HepG2 (cell line): ENCODE measurements around the gene TACC3. TPM values are rescaled to one million over a fixed set of nuclear protein-coding genes. Genes with fewer than 3 reads are reported as not detected.

ENCODE experiments used
- BHLHE40 ChIP-seq: IDR thresholded peaks from 2 replicates; pipeline ENCODE4 v1.6.1; 2011; ENCODE audit warnings: low read length, improper control_type of control experiment
- CREM ChIP-seq, 2 experiments: sonication (generic) in 1 of 2; formaldehyde crosslinking in 1 of 2; IDR thresholded peaks; 2 replicates each; pipeline versions ENCODE4 v1.4.0 to v1.6.1; 2016 to 2020; ENCODE audit warnings: antibody characterized with exemption in 1 of 2, mild to moderate bottlenecking in 1 of 2, missing genetic modification reagents in 1 of 2
- GATAD1 ChIP-seq: IDR thresholded peaks from 2 replicates; pipeline ENCODE4 v1.6.1; 2016; ENCODE audit warnings: missing genetic modification reagents, missing compliant biosample characterization
- KDM2A ChIP-seq: sonication (generic); formaldehyde crosslinking; IDR thresholded peaks from 2 replicates; pipeline ENCODE4 v1.4.0; 2020; ENCODE audit warnings: low read depth, missing genetic modification reagents, borderline replicate concordance
- LCORL ChIP-seq, 2 experiments: fragments of 450-650 bp in 1 of 2; sonication (generic) in 1 of 2; formaldehyde crosslinking in 1 of 2; IDR thresholded peaks; 2 replicates each; pipeline versions ENCODE4 v1.5.0 to v1.6.1; 2017 to 2020; ENCODE audit warnings: antibody characterized with exemption in 1 of 2, missing genetic modification reagents in 1 of 2
- MED1 ChIP-seq: sonication (generic); formaldehyde crosslinking; IDR thresholded peaks from 2 replicates; pipeline ENCODE4 v1.4.0; 2020; ENCODE audit warnings: missing genetic modification reagents
- MIXL1 ChIP-seq: IDR thresholded peaks from 2 replicates; pipeline ENCODE4 v1.6.1; 2016
- NR2F6 ChIP-seq, 2 experiments: IDR thresholded peaks; 2 replicates each; pipeline ENCODE4 v1.6.1; 2016; ENCODE audit warnings: antibody characterized with exemption in 1 of 2, mild to moderate bottlenecking in 1 of 2
- SAFB2 ChIP-seq: sonication (generic); formaldehyde crosslinking; IDR thresholded peaks from 2 replicates; pipeline ENCODE4 v1.5.1; 2020; ENCODE audit warnings: missing genetic modification reagents, low read depth, mild to moderate bottlenecking, borderline replicate concordance
- SP2 ChIP-seq: sonication (generic); formaldehyde crosslinking; IDR thresholded peaks from 2 replicates; pipeline ENCODE4 v1.5.1; 2020; ENCODE audit warnings: mild to moderate bottlenecking, missing genetic modification reagents
- TARDBP ChIP-seq: sonication (generic); formaldehyde crosslinking; IDR thresholded peaks from 2 replicates; pipeline ENCODE4 v1.8.0; 2022; ENCODE audit warnings: mild to moderate bottlenecking, missing genetic modification reagents
- THAP11 ChIP-seq: IDR thresholded peaks from 2 replicates; pipeline ENCODE4 v1.6.1; 2016; ENCODE audit warnings: missing biosample characterization, missing genetic modification reagents
- U2AF2 ChIP-seq: fragments of 200-400 bp; formaldehyde crosslinking; IDR thresholded peaks from 2 replicates; pipeline ENCODE4 v1.6.1; 2017; ENCODE audit warnings: low read depth, mild to moderate bottlenecking, low read length
- ZNF24 ChIP-seq: fragments of 450-650 bp; IDR thresholded peaks from 2 replicates; pipeline ENCODE4 v1.6.1; 2017; ENCODE audit warnings: antibody characterized with exemption, mild to moderate bottlenecking
- ZNF281 ChIP-seq: sonication (generic); formaldehyde crosslinking; IDR thresholded peaks from 2 replicates; pipeline ENCODE4 v1.4.0; 2020; ENCODE audit warnings: missing genetic modification reagents, borderline replicate concordance
- ZNF605 ChIP-seq: sonication (generic); formaldehyde crosslinking; IDR thresholded peaks from 2 replicates; pipeline ENCODE4 v1.8.0; 2022; ENCODE audit warnings: mild to moderate bottlenecking, missing genetic modification reagents
- ZNF75D ChIP-seq: sonication (generic); formaldehyde crosslinking; IDR thresholded peaks from 2 replicates; pipeline ENCODE4 v1.8.1; 2023; ENCODE audit warnings: missing genetic modification reagents, mild to moderate bottlenecking, borderline replicate concordance
- ZSCAN21 ChIP-seq: sonication (generic); formaldehyde crosslinking; IDR thresholded peaks from 2 replicates; pipeline ENCODE4 v1.8.0; 2022; ENCODE audit warnings: mild to moderate bottlenecking, missing genetic modification reagents, moderate library complexity, borderline replicate concordance
- polyA plus RNA-seq, 8 experiments: library from polyadenylated mRNA; depleted of rRNA in 3 of 8; stranded (reverse) in 7 of 8; unstranded in 1 of 8; fragments of >200 nt; fragmentation: Illumina TruSeq in 4 of 8; extraction: Trizol in 4 of 8; gene quantifications; 2 replicates each; pipeline versions ENCODE4 v1.2.1 to v1.2.3, GENCODE V29; 2011 to 2016; ENCODE audit warnings: low read depth in 4 of 8, missing spikeins in 1 of 8, mixed read lengths in 1 of 8; ENCODE audit not compliant: insufficient read depth in 1 of 8
- total RNA-seq, 5 experiments: library from RNA; depleted of rRNA; stranded (reverse); fragments of >200 nt; fragmentation: Illumina TruSeq; extraction: Trizol; gene quantifications; 2 replicates each; pipeline ENCODE4 v1.2.3, GENCODE V29; 2016; ENCODE audit warnings: low read depth in 1 of 5
- TF ChIP-seq, protein P1 (sequence below): sonication (generic); formaldehyde crosslinking; IDR thresholded peaks from 2 replicates; pipeline ENCODE4 v1.4.0; 2020; ENCODE audit warnings: missing genetic modification reagents, borderline replicate concordance
- TF ChIP-seq, protein P2 (sequence below): sonication (generic); formaldehyde crosslinking; IDR thresholded peaks from 2 replicates; pipeline ENCODE4 v1.5.1; 2020; ENCODE audit warnings: mild to moderate bottlenecking, moderate library complexity, missing genetic modification reagents
- TF ChIP-seq, protein P3 (sequence below): sonication (generic); formaldehyde crosslinking; IDR thresholded peaks from 2 replicates; pipeline ENCODE4 v1.8.1; 2023; ENCODE audit warnings: mild to moderate bottlenecking, missing genetic modification reagents
- TF ChIP-seq, protein P4 (sequence below): sonication (generic); formaldehyde crosslinking; IDR thresholded peaks from 2 replicates; pipeline ENCODE4 v1.4.0; 2020; ENCODE audit warnings: mild to moderate bottlenecking, low read depth, missing genetic modification reagents

Gene TACC3
- total and polyA plus RNA-seq, 2 of the 13 experiments (the other 11 are each of a cell fraction or from before 2014, with no cell fraction given) = 20.3 to 21.2 TPM

GRCh38 chr4:1746265-1746691, 25.0 kb downstream of the TACC3 start (continued):
- 0 out of 2 replicates have a peak, but pooled peaks have one; percentile 14 for TF ChIP-seq ZNF281 (CRISPR knock-in tag)
- TF ChIP-seq, protein P1, sequence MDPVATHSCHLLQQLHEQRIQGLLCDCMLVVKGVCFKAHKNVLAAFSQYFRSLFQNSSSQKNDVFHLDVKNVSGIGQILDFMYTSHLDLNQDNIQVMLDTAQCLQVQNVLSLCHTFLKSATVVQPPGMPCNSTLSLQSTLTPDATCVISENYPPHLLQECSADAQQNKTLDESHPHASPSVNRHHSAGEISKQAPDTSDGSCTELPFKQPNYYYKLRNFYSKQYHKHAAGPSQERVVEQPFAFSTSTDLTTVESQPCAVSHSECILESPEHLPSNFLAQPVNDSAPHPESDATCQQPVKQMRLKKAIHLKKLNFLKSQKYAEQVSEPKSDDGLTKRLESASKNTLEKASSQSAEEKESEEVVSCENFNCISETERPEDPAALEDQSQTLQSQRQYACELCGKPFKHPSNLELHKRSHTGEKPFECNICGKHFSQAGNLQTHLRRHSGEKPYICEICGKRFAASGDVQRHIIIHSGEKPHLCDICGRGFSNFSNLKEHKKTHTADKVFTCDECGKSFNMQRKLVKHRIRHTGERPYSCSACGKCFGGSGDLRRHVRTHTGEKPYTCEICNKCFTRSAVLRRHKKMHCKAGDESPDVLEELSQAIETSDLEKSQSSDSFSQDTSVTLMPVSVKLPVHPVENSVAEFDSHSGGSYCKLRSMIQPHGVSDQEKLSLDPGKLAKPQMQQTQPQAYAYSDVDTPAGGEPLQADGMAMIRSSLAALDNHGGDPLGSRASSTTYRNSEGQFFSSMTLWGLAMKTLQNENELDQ (CRISPR knock-in tag) = no peak
- no peak for TF ChIP-seq NR2F6 (IDR thresholded peaks at IDR 0.05)
- TF ChIP-seq NR2F6 (CRISPR knock-in tag; IDR thresholded peaks at IDR 0.05) = peak; percentile 67
- peak; percentile 44; the same call in 1 of the 2 replicates for TF ChIP-seq TARDBP
- TF ChIP-seq, protein P2, sequence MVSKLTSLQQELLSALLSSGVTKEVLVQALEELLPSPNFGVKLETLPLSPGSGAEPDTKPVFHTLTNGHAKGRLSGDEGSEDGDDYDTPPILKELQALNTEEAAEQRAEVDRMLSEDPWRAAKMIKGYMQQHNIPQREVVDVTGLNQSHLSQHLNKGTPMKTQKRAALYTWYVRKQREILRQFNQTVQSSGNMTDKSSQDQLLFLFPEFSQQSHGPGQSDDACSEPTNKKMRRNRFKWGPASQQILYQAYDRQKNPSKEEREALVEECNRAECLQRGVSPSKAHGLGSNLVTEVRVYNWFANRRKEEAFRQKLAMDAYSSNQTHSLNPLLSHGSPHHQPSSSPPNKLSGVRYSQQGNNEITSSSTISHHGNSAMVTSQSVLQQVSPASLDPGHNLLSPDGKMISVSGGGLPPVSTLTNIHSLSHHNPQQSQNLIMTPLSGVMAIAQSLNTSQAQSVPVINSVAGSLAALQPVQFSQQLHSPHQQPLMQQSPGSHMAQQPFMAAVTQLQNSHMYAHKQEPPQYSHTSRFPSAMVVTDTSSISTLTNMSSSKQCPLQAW (CRISPR knock-in tag) = peak; percentile 33; the same call in 1 of the 2 replicates
- TF ChIP-seq MED1 (CRISPR knock-in tag) = peak; percentile 59
- TF ChIP-seq CREM (IDR thresholded peaks at IDR 0.05) = no peak
- no peak for TF ChIP-seq CREM (CRISPR knock-in tag; IDR thresholded peaks at IDR 0.05)
- TF ChIP-seq, protein P3, sequence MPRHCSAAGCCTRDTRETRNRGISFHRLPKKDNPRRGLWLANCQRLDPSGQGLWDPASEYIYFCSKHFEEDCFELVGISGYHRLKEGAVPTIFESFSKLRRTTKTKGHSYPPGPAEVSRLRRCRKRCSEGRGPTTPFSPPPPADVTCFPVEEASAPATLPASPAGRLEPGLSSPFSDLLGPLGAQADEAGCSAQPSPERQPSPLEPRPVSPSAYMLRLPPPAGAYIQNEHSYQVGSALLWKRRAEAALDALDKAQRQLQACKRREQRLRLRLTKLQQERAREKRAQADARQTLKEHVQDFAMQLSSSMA (CRISPR knock-in tag) = 0 out of 2 replicates have a peak, but pooled peaks have one; percentile 64
- no peak for TF ChIP-seq LCORL (IDR thresholded peaks at IDR 0.05)
- TF ChIP-seq LCORL (CRISPR knock-in tag; IDR thresholded peaks at IDR 0.05) = peak; percentile 77
- peak; percentile 68 for TF ChIP-seq GATAD1 (CRISPR knock-in tag)
- no peak for TF ChIP-seq ZNF24
- TF ChIP-seq THAP11 (CRISPR knock-in tag) = peak; percentile 52; the same call in 1 of the 2 replicates
- peak; percentile 41; the same call in 1 of the 2 replicates for TF ChIP-seq ZSCAN21 (CRISPR knock-in tag)
- TF ChIP-seq MIXL1 (CRISPR knock-in tag) = 0 out of 2 replicates have a peak, but pooled peaks have one; percentile 31
- TF ChIP-seq, protein P4, sequence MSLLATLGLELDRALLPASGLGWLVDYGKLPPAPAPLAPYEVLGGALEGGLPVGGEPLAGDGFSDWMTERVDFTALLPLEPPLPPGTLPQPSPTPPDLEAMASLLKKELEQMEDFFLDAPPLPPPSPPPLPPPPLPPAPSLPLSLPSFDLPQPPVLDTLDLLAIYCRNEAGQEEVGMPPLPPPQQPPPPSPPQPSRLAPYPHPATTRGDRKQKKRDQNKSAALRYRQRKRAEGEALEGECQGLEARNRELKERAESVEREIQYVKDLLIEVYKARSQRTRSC (CRISPR knock-in tag) = no peak
- peak; percentile 78; the same call in 1 of the 2 replicates for TF ChIP-seq ZNF605 (CRISPR knock-in tag)
- TF ChIP-seq ZNF75D (CRISPR knock-in tag) = no peak
- TF ChIP-seq KDM2A (CRISPR knock-in tag) = peak; percentile 85; the same call in 1 of the 2 replicates
- TF ChIP-seq BHLHE40 = 0 out of 2 replicates have a peak, but pooled peaks have one; percentile 34
- TF ChIP-seq U2AF2 = no peak
- peak; percentile 25; the same call in 1 of the 2 replicates for TF ChIP-seq SAFB2 (CRISPR knock-in tag)
- TF ChIP-seq SP2 (CRISPR knock-in tag) = no peak
